HCT116 (cell line): Measurements from ENCODE around the gene KRCC1. TPM values are rescaled to one million over a fixed set of nuclear protein-coding genes. Genes with fewer than 3 reads are reported as not detected.

Source experiments
- ATAC-seq: fragments of 200-7000 bp; cut with Tn5 transposase; 2 replicates; pipeline ENCODE4 v1.9.1; 2020; ENCODE audit warnings: mild to moderate bottlenecking, moderate library complexity
- Bru-seq: library from RNA; stranded (reverse); fragments of 400-500 nt; gene quantifications from one replicate; lab custom pipeline; 2021; lab: Mats Ljungman, UMichigan
- BruChase-seq, 2 experiments: library from RNA; stranded (reverse); fragments of 400-500 nt; gene quantifications; one replicate each; lab custom pipeline; 2021; lab: Mats Ljungman, UMichigan
- BruUV-seq: library from RNA; stranded (reverse); fragments of 400-500 nt; replicated peaks from 2 replicates; lab custom pipeline; 2021; lab: Mats Ljungman, UMichigan
- CTCF ChIA-PET: fragments of 300-600 bp; sonication (Branson Sonifier 250); formaldehyde crosslinking; loops from one replicate; lab custom pipeline; 2021; ENCODE audit warnings: antibody characterized with exemption; lab: Charles Lee
- POLR2A ChIA-PET: fragments of 300-600, 350-600 bp; sonication (Branson Sonifier 250); formaldehyde crosslinking; loops from one replicate; lab custom pipeline; 2021; ENCODE audit warnings: antibody characterized with exemption; lab: Charles Lee
- RAD21 ChIA-PET, 2 experiments: fragments of 300-600 bp; sonication (Branson Sonifier 250); formaldehyde crosslinking; loops; one replicate each; lab custom pipeline; 2023; ENCODE audit warnings: low total read pairs in 2 of 2; ENCODE audit not compliant: uncharacterized antibody in 2 of 2, unreplicated experiment in 2 of 2, low non-redundant PET in 1 of 2; lab: Charles Lee
- DNase-seq: peaks from one replicate; pipeline ENCODE4 v3.0.0-alpha.2; 2010; ENCODE audit warnings: low read depth, low spot score
- H2AFZ ChIP-seq: fragments of 200-600 bp; shearing (Covaris generic), sonication (generic); 2 replicates; pipeline ENCODE4 v1.6.1; 2017; ENCODE audit warnings: low read depth, mixed run types, mixed read lengths, antibody characterized with exemption, low read length; ENCODE audit not compliant: poor library complexity, severe bottlenecking
- H3K27ac ChIP-seq: 2 replicates; pipeline ENCODE4 v1.5.1; 2012; ENCODE audit warnings: low read depth, low read length
- H3K27me3 ChIP-seq: fragments of 200-600 bp; sonication (generic); 2 replicates; pipeline ENCODE4 v1.6.1; 2016; ENCODE audit warnings: mixed run types, low read length, mixed read lengths; ENCODE audit not compliant: insufficient read depth
- H3K36me3 ChIP-seq, 2 experiments: fragments of 200-500 bp in 1 of 2; fragments of 200-600 bp in 1 of 2; sonication (Bioruptor generic) in 1 of 2; sonication (generic) in 1 of 2; 2 replicates each; pipeline versions ENCODE4 v1.5.1 to v1.6.1; 2014 to 2016; ENCODE audit warnings: low read length in 2 of 2, inconsistent platforms in 1 of 2, mixed read lengths in 1 of 2, mixed run types in 1 of 2; ENCODE audit not compliant: insufficient read depth in 2 of 2, control insufficient read depth in 1 of 2
- H3K4me1 ChIP-seq, 2 experiments: fragments of 200-600 bp in 1 of 2; sonication (generic) in 1 of 2; 2 replicates each; pipeline versions ENCODE4 v1.5.1 to v1.6.1; 2012 to 2017; ENCODE audit warnings: low read length in 2 of 2, inconsistent platforms in 1 of 2, mild to moderate bottlenecking in 1 of 2, mixed read lengths in 1 of 2, mixed run types in 1 of 2, moderate library complexity in 1 of 2; ENCODE audit not compliant: insufficient read depth in 2 of 2, control insufficient read depth in 1 of 2
- H3K4me2 ChIP-seq: fragments of 200-600 bp; sonication (generic); 2 replicates; pipeline ENCODE4 v1.6.1; 2017; ENCODE audit warnings: mixed run types, low read length, mixed read lengths
- H3K4me3 ChIP-seq, 2 experiments: fragments of 200-600 bp in 1 of 2; sonication (generic) in 1 of 2; replicated peaks in 1 of 2; 2 replicates each; pipeline ENCODE4 v1.5.1; 2011 to 2016; ENCODE audit warnings: low read length in 2 of 2, control low read depth in 1 of 2, low read depth in 1 of 2, mild to moderate bottlenecking in 1 of 2, mixed read lengths in 1 of 2, mixed run types in 1 of 2
- H3K79me2 ChIP-seq: fragments of 200-600 bp; sonication (generic); 2 replicates; pipeline ENCODE4 v1.6.1; 2017; ENCODE audit warnings: mild to moderate bottlenecking, mixed run types, low read length, moderate library complexity, mixed read lengths; ENCODE audit not compliant: insufficient read depth
- H3K9ac ChIP-seq: fragments of 200-600 bp; sonication (generic); 2 replicates; pipeline ENCODE4 v1.6.1; 2016; ENCODE audit warnings: low read length, mixed read lengths
- H3K9me2 ChIP-seq: fragments of 200-600 bp; sonication (generic), shearing (Covaris generic); 2 replicates; pipeline ENCODE4 v1.6.1; 2017; ENCODE audit warnings: mixed run types, mild to moderate bottlenecking, moderate library complexity; ENCODE audit not compliant: insufficient read depth
- H3K9me3 ChIP-seq, 2 experiments: fragments of 200-500 bp in 1 of 2; fragments of 200-600 bp in 1 of 2; sonication (Bioruptor generic) in 1 of 2; sonication (generic) in 1 of 2; 2 replicates each; pipeline ENCODE4 v1.6.1; 2014 to 2017; ENCODE audit warnings: low read length in 2 of 2, mixed read lengths in 2 of 2, inconsistent platforms in 1 of 2, low read depth in 1 of 2, mild to moderate bottlenecking in 1 of 2, mixed run types in 1 of 2, moderate library complexity in 1 of 2; ENCODE audit not compliant: control insufficient read depth in 1 of 2, insufficient read depth in 1 of 2
- H4K20me1 ChIP-seq: fragments of 200-600 bp; sonication (generic), shearing (Covaris generic); 2 replicates; pipeline ENCODE4 v1.6.1; 2017; ENCODE audit warnings: mixed run types, mild to moderate bottlenecking, moderate library complexity; ENCODE audit not compliant: insufficient read depth
- CBX3 ChIP-seq: IDR thresholded peaks from 2 replicates; pipeline ENCODE4 v1.6.1; 2012; ENCODE audit warnings: low read depth
- EGR1 ChIP-seq: IDR thresholded peaks from 2 replicates; pipeline ENCODE4 v1.6.1; 2012; ENCODE audit warnings: low read depth
- ELF1 ChIP-seq: IDR thresholded peaks from 2 replicates; pipeline ENCODE4 v1.6.1; 2012; ENCODE audit warnings: low read depth, borderline replicate concordance
- EZH2 ChIP-seq: fragments of 200-600 bp; sonication (generic); IDR thresholded peaks from 2 replicates; pipeline ENCODE4 v1.6.1; 2017; ENCODE audit warnings: antibody characterized with exemption, mixed run types
- EZH2phosphoT487 ChIP-seq: fragments of 200-600 bp; IDR thresholded peaks from 2 replicates; pipeline ENCODE4 v1.6.1; 2018; ENCODE audit warnings: antibody characterized with exemption, borderline replicate concordance
- JUND ChIP-seq: IDR thresholded peaks from 2 replicates; pipeline ENCODE4 v1.6.1; 2012
- POLR2A ChIP-seq: IDR thresholded peaks from 2 replicates; pipeline ENCODE4 v1.7.0; 2011; ENCODE audit warnings: borderline replicate concordance; ENCODE audit not compliant: insufficient read depth, insufficient read length; ENCODE audit errors: extremely low read depth
- POLR2AphosphoS5 ChIP-seq: IDR thresholded peaks from 2 replicates; pipeline ENCODE4 v1.6.1; 2011; ENCODE audit warnings: mild to moderate bottlenecking, low read depth, low read length, moderate library complexity
- SRF ChIP-seq: IDR thresholded peaks from 2 replicates; pipeline ENCODE4 v1.6.1; 2012; ENCODE audit warnings: low read depth
- TCF7L2 ChIP-seq: IDR thresholded peaks from 2 replicates; pipeline ENCODE4 v1.7.0; 2011; ENCODE audit warnings: borderline replicate concordance, inconsistent platforms; ENCODE audit not compliant: insufficient read depth, insufficient read length; ENCODE audit errors: extremely low read depth
- ZFX ChIP-seq: fragments of 450-650 bp; IDR thresholded peaks from 2 replicates; pipeline ENCODE4 v1.6.1; 2017
- intact Hi-C: fragments of 100-400 bp; cut with micrococcal nuclease; formaldehyde crosslinking; loops from 2 replicates; pipeline ENCODE4 v1.10.0; 2022
- long read RNA-seq: library from polyadenylated mRNA; unstranded; transcript quantifications from one replicate; pipeline ENCODE4 v2.0.0, GENCODE V29; 2021; ENCODE audit not compliant: unreplicated experiment
- polyA plus RNA-seq: library from polyadenylated mRNA; unstranded; fragments of >200 nt; gene quantifications from 2 replicates; pipeline ENCODE4 v1.2.1, GENCODE V29; 2012; ENCODE audit warnings: missing spikeins
- total RNA-seq: library from RNA; stranded (reverse); gene quantifications from one replicate; pipeline ENCODE4 v1.2.1, GENCODE V29; 2021; ENCODE audit not compliant: unreplicated experiment
- TF ChIP-seq, protein P1 (sequence below): IDR thresholded peaks from 2 replicates; pipeline ENCODE4 v1.6.1; 2012
- TF ChIP-seq, protein P2 (sequence below), 3 experiments: fragments of 200-600 bp in 1 of 3; sonication (generic) in 1 of 3; IDR thresholded peaks in 2 of 3; conservative IDR thresholded peaks in 1 of 3; 2 replicates each; pipeline ENCODE4 v1.5.1; 2012 to 2017; ENCODE audit warnings: low read depth in 2 of 3, low read length in 2 of 3, antibody characterized with exemption in 1 of 3, borderline replicate concordance in 1 of 3, control low read depth in 1 of 3, mild to moderate bottlenecking in 1 of 3, mixed read lengths in 1 of 3, mixed run types in 1 of 3, moderate library complexity in 1 of 3; ENCODE audit not compliant: insufficient read depth in 1 of 3
- TF ChIP-seq, protein P3 (sequence below): IDR thresholded peaks from 2 replicates; pipeline ENCODE4 v1.6.1; 2012; ENCODE audit warnings: low read depth
- TF ChIP-seq, protein P4 (sequence below): IDR thresholded peaks from 2 replicates; pipeline ENCODE4 v1.6.1; 2012
- TF ChIP-seq, protein P5 (sequence below): IDR thresholded peaks from 2 replicates; pipeline ENCODE4 v1.6.1; 2011; ENCODE audit warnings: mild to moderate bottlenecking, low read length, moderate library complexity; ENCODE audit not compliant: insufficient replicate concordance; ENCODE audit errors: extremely low read depth

The KRCC1 gene
- 5.8 TPM for total RNA-seq
- polyA plus RNA-seq = 2.2 and 3.0 TPM in 2 replicates
- percentile 84 among the genes with signal in this experiment for Bru-seq, nascent RNA
- BruChase-seq, experiment 1, labeled RNA remaining after a 6-hour chase = percentile 59 among the genes with signal in this experiment
- percentile 70 among the genes with signal in this experiment for BruChase-seq, experiment 2, labeled RNA remaining after a 2-hour chase
- long read RNA-seq, transcript KRCC1-201 (4 exons, 1,753 nt) = major isoform, 7 of 10 reads
- long read RNA-seq, partial matches to known transcripts = 0 of 10 reads
- long read RNA-seq, other reads (novel, unspliced or antisense) = 3 of 10 reads

DNA sequence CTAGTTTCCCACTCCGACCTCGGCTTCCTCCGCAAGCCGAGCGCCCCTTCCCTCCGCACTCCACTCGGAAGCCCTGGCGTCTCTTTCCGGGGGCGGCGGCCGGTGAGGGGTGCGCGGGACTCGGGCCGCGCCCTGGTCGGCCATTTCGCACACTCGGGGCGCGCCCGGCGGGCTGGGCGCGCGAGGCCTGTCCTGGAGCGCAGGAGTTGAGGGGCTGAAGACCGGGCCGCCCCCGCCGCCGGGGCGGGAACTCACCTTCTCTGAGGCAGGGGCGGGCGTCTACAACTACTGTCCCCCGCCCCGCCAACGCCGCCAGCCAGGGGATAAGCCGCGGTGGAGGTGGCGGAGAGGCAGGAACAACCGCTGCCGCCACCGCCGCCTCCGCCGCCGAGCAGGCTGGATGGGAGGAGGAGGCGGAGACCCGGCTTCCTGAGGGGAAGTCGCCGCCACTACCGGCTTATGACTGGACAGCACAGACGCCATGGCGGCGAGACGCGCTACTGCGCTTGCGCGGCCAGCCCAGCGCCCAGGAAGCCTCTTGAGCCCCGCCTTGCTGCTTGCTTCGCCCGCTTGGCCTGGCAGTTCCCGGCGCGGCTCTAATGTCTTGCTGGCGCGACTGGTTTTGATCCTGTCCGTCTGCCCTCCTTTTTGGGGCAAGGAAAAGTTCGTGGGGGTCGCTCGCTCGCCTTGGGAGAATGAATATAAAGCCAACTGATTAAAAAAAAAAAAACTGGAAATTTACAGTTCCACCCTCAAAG, at the start of gene KRCC1:
TSS of gene KRCC1 (minus strand) at position 413 of the 758 bp plus-strand sequence. CDS start 27,220 bp downstream, outside the sequence.
- H3K9ac ChIP-seq = peak within 1 kb of the TSS; percentile 91
- H4K20me1 ChIP-seq = no peaks in the 10 kb centered on the region
- intact Hi-C loops = no loop called here
- peaks cover 26% of the 10 kb centered on the region for H3K79me2 ChIP-seq
- ATAC-seq (peak; percentile 93), DNase-seq (peak; percentile 92)
- ChIA-PET RAD21 (no interaction called here), POLR2A (interaction anchor here (1.5 kb wide), 1 partner anchor 40 kb away, joined by 11 read pairs; the partner anchor contains the start of gene RNU2-63P), CTCF (no interaction called here)
- peak within 1 kb of the TSS; percentile 71 for H3K4me2 ChIP-seq
- BruUV-seq = no TSS peak
- H3K27me3 ChIP-seq = no peaks in the 10 kb centered on the region
- H3K9me2 ChIP-seq = no peaks in the 10 kb centered on the region
- no peak within 1 kb of the TSS for H2AFZ ChIP-seq
- H3K4me3 ChIP-seq = peak within 1 kb of the TSS; percentile 82 to 91
- no peaks in the 10 kb centered on the region for H3K36me3 ChIP-seq
- peak within 1 kb of the TSS; percentile 92 for H3K27ac ChIP-seq
- no peaks in the 10 kb centered on the region for H3K9me3 ChIP-seq
- H3K4me1 ChIP-seq = peaks cover 7 to 21% of the 10 kb centered on the region in 2 experiments; a peak in 3 of 4 replicates
- TF ChIP-seq, protein P1, sequence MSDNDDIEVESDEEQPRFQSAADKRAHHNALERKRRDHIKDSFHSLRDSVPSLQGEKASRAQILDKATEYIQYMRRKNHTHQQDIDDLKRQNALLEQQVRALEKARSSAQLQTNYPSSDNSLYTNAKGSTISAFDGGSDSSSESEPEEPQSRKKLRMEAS = peak; percentile 47
- TF ChIP-seq JUND (no peak), POLR2A (peak; percentile 88), EZH2phosphoT487 (no peak), ELF1 (peak; percentile 30; the same call in 1 of the 2 replicates), EGR1 (peak; percentile 73), SRF (no peak), CBX3 (no peak), ZFX (peak; percentile 93), POLR2AphosphoS5 (peak; percentile 91), TCF7L2 (peak; percentile 13), EZH2 (no peak)
- TF ChIP-seq, protein P2, sequence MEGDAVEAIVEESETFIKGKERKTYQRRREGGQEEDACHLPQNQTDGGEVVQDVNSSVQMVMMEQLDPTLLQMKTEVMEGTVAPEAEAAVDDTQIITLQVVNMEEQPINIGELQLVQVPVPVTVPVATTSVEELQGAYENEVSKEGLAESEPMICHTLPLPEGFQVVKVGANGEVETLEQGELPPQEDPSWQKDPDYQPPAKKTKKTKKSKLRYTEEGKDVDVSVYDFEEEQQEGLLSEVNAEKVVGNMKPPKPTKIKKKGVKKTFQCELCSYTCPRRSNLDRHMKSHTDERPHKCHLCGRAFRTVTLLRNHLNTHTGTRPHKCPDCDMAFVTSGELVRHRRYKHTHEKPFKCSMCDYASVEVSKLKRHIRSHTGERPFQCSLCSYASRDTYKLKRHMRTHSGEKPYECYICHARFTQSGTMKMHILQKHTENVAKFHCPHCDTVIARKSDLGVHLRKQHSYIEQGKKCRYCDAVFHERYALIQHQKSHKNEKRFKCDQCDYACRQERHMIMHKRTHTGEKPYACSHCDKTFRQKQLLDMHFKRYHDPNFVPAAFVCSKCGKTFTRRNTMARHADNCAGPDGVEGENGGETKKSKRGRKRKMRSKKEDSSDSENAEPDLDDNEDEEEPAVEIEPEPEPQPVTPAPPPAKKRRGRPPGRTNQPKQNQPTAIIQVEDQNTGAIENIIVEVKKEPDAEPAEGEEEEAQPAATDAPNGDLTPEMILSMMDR (IDR thresholded peaks at IDR 0.05 in 2 of 3, conservative IDR thresholded peaks at IDR 0.05 in 1 of 3; ENCODE audit: borderline replicate concordance in 1 of 3, insufficient read depth in 1 of 3, low read depth in 2 of 3, low read length in 2 of 3) = no peak
- TF ChIP-seq, protein P3, sequence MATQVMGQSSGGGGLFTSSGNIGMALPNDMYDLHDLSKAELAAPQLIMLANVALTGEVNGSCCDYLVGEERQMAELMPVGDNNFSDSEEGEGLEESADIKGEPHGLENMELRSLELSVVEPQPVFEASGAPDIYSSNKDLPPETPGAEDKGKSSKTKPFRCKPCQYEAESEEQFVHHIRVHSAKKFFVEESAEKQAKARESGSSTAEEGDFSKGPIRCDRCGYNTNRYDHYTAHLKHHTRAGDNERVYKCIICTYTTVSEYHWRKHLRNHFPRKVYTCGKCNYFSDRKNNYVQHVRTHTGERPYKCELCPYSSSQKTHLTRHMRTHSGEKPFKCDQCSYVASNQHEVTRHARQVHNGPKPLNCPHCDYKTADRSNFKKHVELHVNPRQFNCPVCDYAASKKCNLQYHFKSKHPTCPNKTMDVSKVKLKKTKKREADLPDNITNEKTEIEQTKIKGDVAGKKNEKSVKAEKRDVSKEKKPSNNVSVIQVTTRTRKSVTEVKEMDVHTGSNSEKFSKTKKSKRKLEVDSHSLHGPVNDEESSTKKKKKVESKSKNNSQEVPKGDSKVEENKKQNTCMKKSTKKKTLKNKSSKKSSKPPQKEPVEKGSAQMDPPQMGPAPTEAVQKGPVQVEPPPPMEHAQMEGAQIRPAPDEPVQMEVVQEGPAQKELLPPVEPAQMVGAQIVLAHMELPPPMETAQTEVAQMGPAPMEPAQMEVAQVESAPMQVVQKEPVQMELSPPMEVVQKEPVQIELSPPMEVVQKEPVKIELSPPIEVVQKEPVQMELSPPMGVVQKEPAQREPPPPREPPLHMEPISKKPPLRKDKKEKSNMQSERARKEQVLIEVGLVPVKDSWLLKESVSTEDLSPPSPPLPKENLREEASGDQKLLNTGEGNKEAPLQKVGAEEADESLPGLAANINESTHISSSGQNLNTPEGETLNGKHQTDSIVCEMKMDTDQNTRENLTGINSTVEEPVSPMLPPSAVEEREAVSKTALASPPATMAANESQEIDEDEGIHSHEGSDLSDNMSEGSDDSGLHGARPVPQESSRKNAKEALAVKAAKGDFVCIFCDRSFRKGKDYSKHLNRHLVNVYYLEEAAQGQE = no peak
- TF ChIP-seq, protein P4, sequence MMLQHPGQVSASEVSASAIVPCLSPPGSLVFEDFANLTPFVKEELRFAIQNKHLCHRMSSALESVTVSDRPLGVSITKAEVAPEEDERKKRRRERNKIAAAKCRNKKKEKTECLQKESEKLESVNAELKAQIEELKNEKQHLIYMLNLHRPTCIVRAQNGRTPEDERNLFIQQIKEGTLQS = no peak
- TF ChIP-seq, protein P5, sequence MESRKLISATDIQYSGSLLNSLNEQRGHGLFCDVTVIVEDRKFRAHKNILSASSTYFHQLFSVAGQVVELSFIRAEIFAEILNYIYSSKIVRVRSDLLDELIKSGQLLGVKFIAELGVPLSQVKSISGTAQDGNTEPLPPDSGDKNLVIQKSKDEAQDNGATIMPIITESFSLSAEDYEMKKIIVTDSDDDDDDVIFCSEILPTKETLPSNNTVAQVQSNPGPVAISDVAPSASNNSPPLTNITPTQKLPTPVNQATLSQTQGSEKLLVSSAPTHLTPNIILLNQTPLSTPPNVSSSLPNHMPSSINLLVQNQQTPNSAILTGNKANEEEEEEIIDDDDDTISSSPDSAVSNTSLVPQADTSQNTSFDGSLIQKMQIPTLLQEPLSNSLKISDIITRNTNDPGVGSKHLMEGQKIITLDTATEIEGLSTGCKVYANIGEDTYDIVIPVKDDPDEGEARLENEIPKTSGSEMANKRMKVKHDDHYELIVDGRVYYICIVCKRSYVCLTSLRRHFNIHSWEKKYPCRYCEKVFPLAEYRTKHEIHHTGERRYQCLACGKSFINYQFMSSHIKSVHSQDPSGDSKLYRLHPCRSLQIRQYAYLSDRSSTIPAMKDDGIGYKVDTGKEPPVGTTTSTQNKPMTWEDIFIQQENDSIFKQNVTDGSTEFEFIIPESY = no peak
